DOHH2 (cell line): ENCODE results near the gene SLC26A3.

Source experiments
- H3F3A ChIP-seq: fragments of 200-600 bp; sonication (generic), shearing (Covaris generic); 2 replicates; pipeline ENCODE4 v1.6.0; 2016; ENCODE audit warnings: antibody characterized with exemption, mild to moderate bottlenecking; ENCODE audit not compliant: control insufficient read depth, insufficient read depth
- H3K27ac ChIP-seq: fragments of 200-600 bp; sonication (generic); 2 replicates; pipeline ENCODE4 v1.5.1; 2014; ENCODE audit warnings: low read depth, mild to moderate bottlenecking, low read length, moderate library complexity
- H3K27me3 ChIP-seq: fragments of 200-600 bp; sonication (generic); 2 replicates; pipeline ENCODE4 v1.6.1; 2014; ENCODE audit warnings: mild to moderate bottlenecking, low read length, mixed read lengths; ENCODE audit not compliant: control insufficient read depth
- H3K36me3 ChIP-seq: fragments of 200-600 bp; sonication (generic); 2 replicates; pipeline ENCODE4 v1.6.1; 2014; ENCODE audit warnings: mild to moderate bottlenecking, low read length, moderate library complexity, mixed read lengths; ENCODE audit not compliant: control insufficient read depth
- H3K4me1 ChIP-seq: fragments of 200-600 bp; sonication (generic); 2 replicates; pipeline ENCODE4 v1.6.1; 2014; ENCODE audit warnings: mild to moderate bottlenecking, low read length, mixed read lengths; ENCODE audit not compliant: control insufficient read depth
- H3K4me2 ChIP-seq: fragments of 200-600 bp; sonication (generic); 2 replicates; pipeline ENCODE4 v1.6.0; 2014; ENCODE audit warnings: mild to moderate bottlenecking, low read length, moderate library complexity
- H3K4me3 ChIP-seq: fragments of 200-600 bp; sonication (generic); 2 replicates; pipeline ENCODE4 v1.5.1; 2014; ENCODE audit warnings: mild to moderate bottlenecking, low read length, mixed read lengths
- H3K79me2 ChIP-seq: fragments of 200-600 bp; sonication (generic); 2 replicates; pipeline ENCODE4 v1.6.1; 2014; ENCODE audit warnings: mild to moderate bottlenecking, low read length, mixed read lengths; ENCODE audit not compliant: control insufficient read depth
- H3K9me2 ChIP-seq: fragments of 200-600 bp; sonication (generic); replicated peaks from 2 replicates; pipeline ENCODE4 v1.6.1; 2014; ENCODE audit warnings: mild to moderate bottlenecking, low read length, mixed read lengths; ENCODE audit not compliant: control insufficient read depth
- H3K9me3 ChIP-seq: fragments of 200-600 bp; sonication (generic); 2 replicates; pipeline ENCODE4 v1.6.1; 2014; ENCODE audit warnings: antibody characterized with exemption, low read length, mixed read lengths; ENCODE audit not compliant: control insufficient read depth, insufficient read depth
- H4K20me1 ChIP-seq: fragments of 200-600 bp; sonication (generic); 2 replicates; pipeline ENCODE4 v1.6.0; 2014; ENCODE audit warnings: low read depth, mild to moderate bottlenecking, antibody characterized with exemption, low read length, moderate library complexity; ENCODE audit not compliant: control insufficient read depth, insufficient read depth
- EZH2phosphoT487 ChIP-seq: fragments of 200-600 bp; sonication (generic); IDR thresholded peaks from 2 replicates; pipeline ENCODE4 v1.6.1; 2017; ENCODE audit warnings: borderline replicate concordance, mild to moderate bottlenecking, antibody characterized with exemption, low read length, moderate library complexity, mixed read lengths
- TF ChIP-seq, protein P1 (sequence below): fragments of 200-600 bp; sonication (generic); IDR thresholded peaks from one replicate; pipeline ENCODE4 v1.5.1; 2014; ENCODE audit warnings: antibody characterized with exemption, mild to moderate bottlenecking, low read depth, low read length; ENCODE audit not compliant: poor library complexity, severe bottlenecking

SLC26A3 gene

GRCh38 chr7:107837145-107837512, 34.1 kb upstream of the SLC26A3 start:
- Histone ChIP-seq H3K9me3 (no peaks in the 10 kb centered on the region), H3K36me3 (no peaks in the 10 kb centered on the region), H3K79me2 (no peaks in the 10 kb centered on the region), H3K4me2 (no peak overlapping the region), H3K4me3 (no peak overlapping the region), H3K4me1 (no peaks in the 10 kb centered on the region), H3K27me3 (no peaks in the 10 kb centered on the region), H3K9me2 (no peaks in the 10 kb centered on the region), H3K27ac (no peak overlapping the region), H3F3A (no peaks in the 10 kb centered on the region), H4K20me1 (no peaks in the 10 kb centered on the region)
- TF ChIP-seq, protein P1, sequence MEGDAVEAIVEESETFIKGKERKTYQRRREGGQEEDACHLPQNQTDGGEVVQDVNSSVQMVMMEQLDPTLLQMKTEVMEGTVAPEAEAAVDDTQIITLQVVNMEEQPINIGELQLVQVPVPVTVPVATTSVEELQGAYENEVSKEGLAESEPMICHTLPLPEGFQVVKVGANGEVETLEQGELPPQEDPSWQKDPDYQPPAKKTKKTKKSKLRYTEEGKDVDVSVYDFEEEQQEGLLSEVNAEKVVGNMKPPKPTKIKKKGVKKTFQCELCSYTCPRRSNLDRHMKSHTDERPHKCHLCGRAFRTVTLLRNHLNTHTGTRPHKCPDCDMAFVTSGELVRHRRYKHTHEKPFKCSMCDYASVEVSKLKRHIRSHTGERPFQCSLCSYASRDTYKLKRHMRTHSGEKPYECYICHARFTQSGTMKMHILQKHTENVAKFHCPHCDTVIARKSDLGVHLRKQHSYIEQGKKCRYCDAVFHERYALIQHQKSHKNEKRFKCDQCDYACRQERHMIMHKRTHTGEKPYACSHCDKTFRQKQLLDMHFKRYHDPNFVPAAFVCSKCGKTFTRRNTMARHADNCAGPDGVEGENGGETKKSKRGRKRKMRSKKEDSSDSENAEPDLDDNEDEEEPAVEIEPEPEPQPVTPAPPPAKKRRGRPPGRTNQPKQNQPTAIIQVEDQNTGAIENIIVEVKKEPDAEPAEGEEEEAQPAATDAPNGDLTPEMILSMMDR, result no peak
- TF ChIP-seq EZH2phosphoT487, result no peak

- Histone ChIP-seq H3K27ac (no peak overlapping the region), H3K4me1 (no peaks in the 10 kb centered on the region), H3K36me3 (no peaks in the 10 kb centered on the region), H4K20me1 (no peaks in the 10 kb centered on the region), H3K9me2 (no peaks in the 10 kb centered on the region), H3K4me3 (no peak overlapping the region), H3F3A (no peaks in the 10 kb centered on the region), H3K4me2 (no peak overlapping the region), H3K27me3 (no peaks in the 10 kb centered on the region), H3K79me2 (no peaks in the 10 kb centered on the region), H3K9me3 (no peaks in the 10 kb centered on the region)
- no peak for TF ChIP-seq EZH2phosphoT487
- TF ChIP-seq, protein P1, result no peak
These were observed 33.5 kb upstream of the SLC26A3 start for GRCh38 chr7:107836237-107837144.

GRCh38 chr7:107834401-107834800, 31.4 kb upstream of the SLC26A3 start:
- TF ChIP-seq, protein P1, result no peak
- TF ChIP-seq EZH2phosphoT487, result no peak
- Histone ChIP-seq H4K20me1 (no peaks in the 10 kb centered on the region), H3K79me2 (no peaks in the 10 kb centered on the region), H3K36me3 (no peaks in the 10 kb centered on the region), H3K4me3 (no peak overlapping the region), H3K27me3 (no peaks in the 10 kb centered on the region), H3K9me3 (no peaks in the 10 kb centered on the region), H3K27ac (no peak overlapping the region), H3F3A (no peaks in the 10 kb centered on the region), H3K9me2 (no peaks in the 10 kb centered on the region), H3K4me1 (no peaks in the 10 kb centered on the region), H3K4me2 (no peak overlapping the region)
